ENCODE measurements around the gene CRIP1. TPM values are rescaled to one million over a fixed set of nuclear protein-coding genes. Genes with fewer than 3 reads are reported as not detected.

The CRIP1 gene
- polyA plus RNA-seq, 1 experiment: 0.90 TPM

DNA sequence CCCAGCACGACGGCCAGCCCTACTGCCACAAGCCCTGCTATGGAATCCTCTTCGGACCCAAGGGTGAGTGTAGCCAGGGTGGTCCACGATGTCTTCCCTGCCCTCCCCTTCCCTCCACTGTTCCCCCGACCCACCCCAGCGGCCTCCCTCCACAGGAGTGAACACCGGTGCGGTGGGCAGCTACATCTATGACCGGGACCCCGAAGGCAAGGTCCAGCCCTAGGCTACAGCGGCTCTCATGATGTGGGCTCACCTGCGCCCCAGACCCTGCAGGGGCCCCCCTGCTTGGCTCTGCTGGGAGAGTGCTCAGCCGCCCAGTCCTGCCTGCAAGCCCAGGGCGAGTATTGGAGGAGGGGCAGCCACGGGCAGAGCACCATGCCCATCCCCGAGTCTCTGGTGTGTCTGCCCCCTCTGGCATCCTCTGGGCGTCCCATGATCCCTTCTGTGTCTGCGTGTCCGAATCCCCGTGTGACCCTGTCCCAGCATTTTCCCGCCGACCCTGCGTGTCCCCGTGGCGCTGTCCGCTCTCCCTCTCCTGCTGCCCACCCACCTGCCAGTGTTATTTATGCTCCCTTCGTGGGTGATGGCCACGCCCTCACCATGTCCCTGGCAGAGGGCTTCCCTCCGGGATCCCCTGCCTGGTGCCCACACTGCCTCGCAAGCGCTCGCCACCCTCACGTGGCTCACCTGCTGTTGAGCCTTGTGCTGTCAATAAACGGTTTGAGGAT is 7.1 kb upstream of the CRIP1 start:
- DNase-seq (ENCODE audit: low read depth): no peak
- Histone ChIP-seq H3K36me3 (ENCODE audit: control insufficient read depth, insufficient read depth, low read length) (no peaks in the 10 kb centered on the region), H3K4me3 (ENCODE audit: low read depth, low read length) (no peak overlapping the region), H3K27me3 (ENCODE audit: control insufficient read depth, insufficient read depth, low read length) (no peaks in the 10 kb centered on the region)
- ChIA-PET CTCF (interaction anchor here (2.7 to 2.9 kb wide), 2 partner anchors 10 to 108 kb away, joined by 25 to 61 read pairs; no protein-coding TSS in a partner anchor), POLR2A (no interaction called here)
- TF ChIP-seq, protein P1, sequence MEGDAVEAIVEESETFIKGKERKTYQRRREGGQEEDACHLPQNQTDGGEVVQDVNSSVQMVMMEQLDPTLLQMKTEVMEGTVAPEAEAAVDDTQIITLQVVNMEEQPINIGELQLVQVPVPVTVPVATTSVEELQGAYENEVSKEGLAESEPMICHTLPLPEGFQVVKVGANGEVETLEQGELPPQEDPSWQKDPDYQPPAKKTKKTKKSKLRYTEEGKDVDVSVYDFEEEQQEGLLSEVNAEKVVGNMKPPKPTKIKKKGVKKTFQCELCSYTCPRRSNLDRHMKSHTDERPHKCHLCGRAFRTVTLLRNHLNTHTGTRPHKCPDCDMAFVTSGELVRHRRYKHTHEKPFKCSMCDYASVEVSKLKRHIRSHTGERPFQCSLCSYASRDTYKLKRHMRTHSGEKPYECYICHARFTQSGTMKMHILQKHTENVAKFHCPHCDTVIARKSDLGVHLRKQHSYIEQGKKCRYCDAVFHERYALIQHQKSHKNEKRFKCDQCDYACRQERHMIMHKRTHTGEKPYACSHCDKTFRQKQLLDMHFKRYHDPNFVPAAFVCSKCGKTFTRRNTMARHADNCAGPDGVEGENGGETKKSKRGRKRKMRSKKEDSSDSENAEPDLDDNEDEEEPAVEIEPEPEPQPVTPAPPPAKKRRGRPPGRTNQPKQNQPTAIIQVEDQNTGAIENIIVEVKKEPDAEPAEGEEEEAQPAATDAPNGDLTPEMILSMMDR (IDR thresholded peaks at IDR 0.05; ENCODE audit: insufficient read depth, low read depth, low read length): no peak

GRCh38 chr14:105480199-105480746 is 6.4 kb upstream of the CRIP1 start:
- Histone ChIP-seq H3K4me3 (ENCODE audit: low read depth, low read length) (no peak overlapping the region), H3K36me3 (ENCODE audit: control insufficient read depth, insufficient read depth, low read length) (no peaks in the 10 kb centered on the region), H3K27me3 (ENCODE audit: control insufficient read depth, insufficient read depth, low read length) (no peaks in the 10 kb centered on the region)
- no peak for DNase-seq (ENCODE audit: low read depth)
- TF ChIP-seq, protein P1 (IDR thresholded peaks at IDR 0.05; ENCODE audit: insufficient read depth, low read depth, low read length): no peak
- ChIA-PET POLR2A (no interaction called here), CTCF (interaction anchor here (0.6 to 3.3 kb wide), 19 partner anchors 8 to 255 kb away, joined by 3 to 61 read pairs (median 7); no protein-coding TSS in a partner anchor)

- POLR2A ChIA-PET: no interaction called here
- Histone ChIP-seq H3K4me3 (ENCODE audit: low read depth, low read length) (peak overlapping the region; percentile 42), H3K36me3 (ENCODE audit: control insufficient read depth, insufficient read depth, low read length) (no peaks in the 10 kb centered on the region), H3K27me3 (ENCODE audit: control insufficient read depth, insufficient read depth, low read length) (0 out of 2 replicates have a peak, but pooled peaks cover 1% of the 10 kb centered on the region)
- CTCF ChIA-PET: interaction anchor here (0.6 to 3.3 kb wide), 22 partner anchors 9 to 256 kb away, joined by 3 to 61 read pairs (median 7); no protein-coding TSS in a partner anchor
- DNase-seq (ENCODE audit: low read depth): no peak
- TF ChIP-seq, protein P1 (IDR thresholded peaks at IDR 0.05; ENCODE audit: insufficient read depth, low read depth, low read length): peak; percentile 99
Measured at GRCh38 chr14:105480807-105481801, 5.6 kb upstream of the CRIP1 start.

DNA sequence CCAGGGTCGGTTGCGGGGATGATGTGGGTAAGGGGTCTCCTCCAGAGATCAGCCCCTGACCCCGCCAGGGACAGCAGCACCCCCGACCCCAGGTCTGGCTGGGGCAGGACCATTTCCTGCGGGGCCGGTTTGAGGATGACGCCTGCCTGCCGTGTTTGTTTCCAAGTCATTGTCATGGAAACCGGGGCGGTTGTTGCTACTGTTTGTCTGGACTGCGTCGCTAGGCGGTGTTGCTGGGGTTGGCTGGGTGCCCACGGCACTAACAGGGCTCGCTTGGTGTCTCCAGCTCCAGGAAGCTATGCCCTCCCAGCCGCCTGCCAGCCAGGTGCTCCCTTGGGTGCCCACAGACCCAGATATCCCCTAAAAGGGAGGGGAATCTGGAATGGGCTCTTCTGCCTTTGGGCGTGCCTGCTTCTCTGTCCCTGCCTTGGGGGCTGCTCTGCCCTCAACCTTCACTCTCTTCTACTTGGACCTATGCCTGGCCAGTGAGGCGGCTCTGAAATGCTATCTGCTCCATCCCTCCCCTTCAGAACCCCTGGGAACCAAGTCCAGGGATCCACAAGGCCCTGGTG is 4.7 kb upstream of the CRIP1 start:
- Histone ChIP-seq H3K36me3 (ENCODE audit: control insufficient read depth, insufficient read depth, low read length) (no peaks in the 10 kb centered on the region), H3K4me3 (ENCODE audit: low read depth, low read length) (peak overlapping the region; percentile 42; the same call in 1 of the 2 replicates), H3K27me3 (ENCODE audit: control insufficient read depth, insufficient read depth, low read length) (peaks cover 6% of the 10 kb centered on the region; the same call in 1 of the 2 replicates)
- TF ChIP-seq, protein P1 (IDR thresholded peaks at IDR 0.05; ENCODE audit: insufficient read depth, low read depth, low read length): peak; percentile 31
- ChIA-PET POLR2A (no interaction called here), CTCF (interaction anchor here (1.0 to 3.3 kb wide), 13 partner anchors 8 to 222 kb away, joined by 3 to 61 read pairs (median 7); no protein-coding TSS in a partner anchor)
- DNase-seq (ENCODE audit: low read depth): peak; percentile 84

Measured in BJ (cell line).